Right atrium auricular region (tissue), 2 donors: ENCODE measurements around the gene NHSL1. TPM values are rescaled to one million over a fixed set of nuclear protein-coding genes. Genes with fewer than 3 reads are reported as not detected.

Experiments used
- DNase-seq: peaks from one replicate; pipeline ENCODE4 v3.0.0-alpha.2; 2019; ENCODE audit warnings: low spot score
- H3K27ac ChIP-seq, 2 donors: fragments of 200-600 bp; sonication (generic); 1 replicate in 1 of 2; 2 replicates in 1 of 2; pipeline ENCODE4 v1.5.1; 2016 to 2019
- H3K27me3 ChIP-seq, 2 donors: fragments of 200-600 bp; sonication (generic); one replicate each; pipeline versions ENCODE4 v1.5.1 to v1.6.0; 2017 to 2019
- H3K36me3 ChIP-seq: fragments of 200-600 bp; sonication (generic); one replicate; pipeline ENCODE4 v1.5.1; 2016
- H3K4me1 ChIP-seq, 2 donors: fragments of 200-600 bp; sonication (generic); one replicate each; pipeline versions ENCODE4 v1.5.1 to v1.6.0; 2017 to 2019
- H3K4me3 ChIP-seq, 2 donors: fragments of 200-600 bp; sonication (generic); 1 replicate in 1 of 2; 2 replicates in 1 of 2; pipeline ENCODE4 v1.5.1; 2017 to 2019; ENCODE audit warnings: mild to moderate bottlenecking in 1 of 2, moderate library complexity in 1 of 2
- H3K9me3 ChIP-seq, 2 donors: fragments of 200-600 bp; sonication (generic); one replicate each; pipeline ENCODE4 v1.5.1; 2019
- total RNA-seq, 2 donors: library from RNA; depleted of rRNA; stranded (reverse); fragments of >200 nt; gene quantifications; one replicate each; pipeline ENCODE4 v1.1.0, GENCODE V29; 2016
- TF ChIP-seq, protein P1 (sequence below), 2 donors: fragments of 200-600 bp; sonication (generic); IDR thresholded peaks; one replicate each; pipeline ENCODE4 v1.5.1; 2019; ENCODE audit warnings: antibody characterized with exemption in 2 of 2

NHSL1 gene
- total RNA-seq, 2 donors from 2014 or later = 34.3 to 41.6 TPM

DNA sequence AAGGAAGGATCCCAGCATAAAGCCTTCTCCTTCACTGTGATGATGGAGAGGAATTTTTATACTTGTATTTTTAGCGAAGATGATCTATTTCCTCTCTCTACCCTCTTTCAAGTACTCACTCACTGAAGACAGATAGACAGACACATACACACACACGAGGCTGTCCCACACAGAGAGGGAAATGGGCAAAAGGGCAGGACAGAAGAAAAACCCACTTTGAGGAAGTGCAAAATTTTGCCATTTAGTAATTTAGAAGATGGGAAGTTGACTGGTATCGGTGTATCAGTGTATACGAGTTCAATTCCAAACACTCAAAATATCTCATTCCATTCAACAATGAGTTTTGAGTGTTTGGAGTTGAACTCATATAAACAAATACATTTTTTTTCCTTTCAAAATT, 64.4 kb downstream of the NHSL1 start:
- no peak for DNase-seq
- H3K27me3 ChIP-seq = no peaks in the 10 kb centered on the region
- no peaks in the 10 kb centered on the region for H3K9me3 ChIP-seq
- no peak overlapping the region for H3K27ac ChIP-seq
- no peak overlapping the region for H3K4me3 ChIP-seq
- TF ChIP-seq, protein P1, sequence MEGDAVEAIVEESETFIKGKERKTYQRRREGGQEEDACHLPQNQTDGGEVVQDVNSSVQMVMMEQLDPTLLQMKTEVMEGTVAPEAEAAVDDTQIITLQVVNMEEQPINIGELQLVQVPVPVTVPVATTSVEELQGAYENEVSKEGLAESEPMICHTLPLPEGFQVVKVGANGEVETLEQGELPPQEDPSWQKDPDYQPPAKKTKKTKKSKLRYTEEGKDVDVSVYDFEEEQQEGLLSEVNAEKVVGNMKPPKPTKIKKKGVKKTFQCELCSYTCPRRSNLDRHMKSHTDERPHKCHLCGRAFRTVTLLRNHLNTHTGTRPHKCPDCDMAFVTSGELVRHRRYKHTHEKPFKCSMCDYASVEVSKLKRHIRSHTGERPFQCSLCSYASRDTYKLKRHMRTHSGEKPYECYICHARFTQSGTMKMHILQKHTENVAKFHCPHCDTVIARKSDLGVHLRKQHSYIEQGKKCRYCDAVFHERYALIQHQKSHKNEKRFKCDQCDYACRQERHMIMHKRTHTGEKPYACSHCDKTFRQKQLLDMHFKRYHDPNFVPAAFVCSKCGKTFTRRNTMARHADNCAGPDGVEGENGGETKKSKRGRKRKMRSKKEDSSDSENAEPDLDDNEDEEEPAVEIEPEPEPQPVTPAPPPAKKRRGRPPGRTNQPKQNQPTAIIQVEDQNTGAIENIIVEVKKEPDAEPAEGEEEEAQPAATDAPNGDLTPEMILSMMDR (IDR thresholded peaks at IDR 0.05) = no peak
- peaks cover 0 to 19% of the 10 kb centered on the region in 2 donors for H3K4me1 ChIP-seq
- H3K36me3 ChIP-seq = peaks cover 15% of the 10 kb centered on the region

DNA sequence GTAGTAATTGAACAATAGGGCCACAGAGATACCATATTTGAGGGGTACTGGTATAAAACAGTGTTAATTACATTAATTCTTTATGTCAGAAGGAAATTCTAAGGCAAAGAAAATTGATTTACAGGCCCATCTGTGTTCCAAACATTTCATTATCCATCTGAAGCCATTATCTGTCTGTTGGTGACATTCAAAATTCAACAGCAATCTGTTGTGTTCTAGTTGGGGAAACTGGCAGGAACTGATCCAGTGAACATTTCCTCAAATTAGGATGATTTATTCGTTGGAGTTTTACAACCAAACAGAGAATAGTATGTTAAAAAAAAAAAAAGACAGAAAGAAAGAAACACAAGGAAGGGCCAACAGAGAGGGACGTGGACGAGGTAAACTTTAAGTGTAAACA, 65.2 kb downstream of the NHSL1 start:
- Histone ChIP-seq H3K27ac (no peak overlapping the region), H3K9me3 (no peaks in the 10 kb centered on the region), H3K4me3 (no peak overlapping the region), H3K36me3 (peaks cover 15% of the 10 kb centered on the region), H3K4me1 (peaks cover 0 to 28% of the 10 kb centered on the region in 2 donors), H3K27me3 (no peaks in the 10 kb centered on the region)
- TF ChIP-seq, protein P1 (IDR thresholded peaks at IDR 0.05) = no peak
- no peak for DNase-seq

DNA sequence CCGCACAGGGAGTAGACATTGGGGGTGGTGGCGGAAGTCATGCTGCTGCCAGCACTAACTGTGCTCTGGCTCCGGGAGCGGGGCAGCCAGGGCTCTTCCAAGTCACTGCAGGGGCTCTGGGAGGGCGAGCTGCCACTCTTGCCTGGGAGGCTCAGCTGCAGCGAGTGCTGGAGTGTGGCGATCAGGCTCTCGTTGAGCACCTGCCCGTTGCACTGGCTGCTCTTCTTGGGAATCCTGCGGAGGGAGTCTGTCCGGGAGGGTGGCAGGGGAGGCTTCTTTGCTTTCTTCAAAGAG, 67.3 kb downstream of the NHSL1 start:
- H3K4me3 ChIP-seq = no peak overlapping the region
- no peaks in the 10 kb centered on the region for H3K27me3 ChIP-seq
- no peak overlapping the region for H3K27ac ChIP-seq
- no peak for DNase-seq
- H3K36me3 ChIP-seq = peaks cover 15% of the 10 kb centered on the region
- TF ChIP-seq, protein P1 (IDR thresholded peaks at IDR 0.05) = no peak
- no peaks in the 10 kb centered on the region for H3K9me3 ChIP-seq
- H3K4me1 ChIP-seq = peaks cover 0 to 39% of the 10 kb centered on the region in 2 donors

DNA sequence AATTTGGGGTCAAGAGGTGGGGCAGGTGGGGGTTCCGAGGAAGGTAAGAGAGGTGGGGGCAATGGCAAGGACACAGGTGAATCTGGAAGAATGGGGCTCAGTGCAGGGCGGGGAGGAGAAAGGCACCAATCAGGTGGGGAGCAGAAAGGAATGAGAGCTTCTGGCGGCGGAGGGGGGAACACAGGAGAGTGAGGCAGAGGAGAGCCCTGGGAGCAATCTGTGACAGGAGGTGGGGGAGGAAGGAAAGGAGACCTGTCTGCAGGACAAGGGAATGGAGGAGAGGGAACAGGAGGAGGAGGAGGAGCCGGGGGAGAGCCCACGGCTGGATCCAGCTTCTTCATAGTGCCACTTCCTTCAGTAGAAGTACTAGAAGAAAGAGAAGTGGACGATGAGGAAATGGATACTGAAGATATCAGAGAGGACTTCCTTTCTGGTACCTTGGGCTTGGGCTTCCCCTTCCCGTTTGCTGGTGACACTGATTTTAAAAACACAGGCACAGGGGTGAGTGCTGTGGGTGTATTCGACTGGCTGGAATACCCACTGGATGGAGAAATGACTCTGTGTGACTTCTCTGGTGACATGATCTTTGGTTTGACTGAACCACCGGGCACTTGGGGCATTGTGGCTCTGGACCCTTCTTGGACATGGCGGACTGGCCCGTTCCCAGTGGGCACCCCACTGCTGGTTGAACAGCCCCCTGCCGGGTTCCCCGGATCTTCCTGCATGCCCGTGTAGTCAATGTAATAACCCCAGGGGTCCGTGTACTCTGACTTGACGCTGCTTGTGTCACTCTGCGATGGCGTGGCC, 67.8 kb downstream of the NHSL1 start:
- Histone ChIP-seq H3K4me3 (no peak overlapping the region), H3K27ac (peak overlapping the region; percentile 68 to 74)
- TF ChIP-seq, protein P1 (IDR thresholded peaks at IDR 0.05) = no peak

DNA sequence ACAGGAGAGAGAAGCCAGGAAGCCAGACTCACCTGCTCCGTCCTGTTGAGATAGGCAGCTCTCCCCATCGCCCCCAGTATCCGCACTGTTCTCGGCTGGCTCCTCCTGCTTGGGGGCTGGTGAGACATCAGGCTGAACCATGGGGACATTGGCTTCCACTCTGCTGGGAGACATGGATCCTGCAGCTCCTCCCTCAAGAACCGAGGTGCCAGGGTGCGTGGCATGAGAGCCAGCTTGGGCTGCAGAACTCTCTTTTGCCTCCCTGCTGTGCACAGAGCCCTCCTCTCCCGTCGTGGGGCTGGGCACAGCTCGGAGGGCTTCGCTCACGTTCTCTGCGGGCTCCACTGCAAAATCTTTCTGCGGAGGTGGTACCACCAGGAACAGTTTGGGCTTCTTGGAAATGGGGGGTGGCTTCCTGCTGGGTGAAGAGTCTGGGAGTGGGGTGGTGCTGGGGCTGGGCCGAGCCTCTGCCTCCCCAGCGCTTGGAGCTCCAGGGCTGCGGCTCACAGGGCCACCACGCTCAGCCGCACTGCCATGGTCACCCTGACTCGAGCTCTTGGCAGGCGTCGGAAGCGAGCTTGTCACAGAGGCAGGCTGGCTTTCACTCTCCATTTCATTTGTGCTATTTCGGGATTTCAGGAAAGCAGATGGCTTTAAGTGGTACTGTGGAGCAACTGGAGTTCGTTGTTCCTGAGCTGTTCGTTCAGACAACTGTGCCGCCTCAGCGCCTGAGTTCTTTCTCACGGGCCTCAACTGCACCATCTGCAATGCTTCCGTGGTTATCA, 68.7 kb downstream of the NHSL1 start:
- Histone ChIP-seq H3K4me1 (peaks cover 0 to 39% of the 10 kb centered on the region in 2 donors), H3K9me3 (no peaks in the 10 kb centered on the region), H3K27ac (peak overlapping the region; percentile 68 to 74), H3K27me3 (no peaks in the 10 kb centered on the region), H3K4me3 (no peak overlapping the region), H3K36me3 (peaks cover 15% of the 10 kb centered on the region)
- no peak for DNase-seq
- TF ChIP-seq, protein P1 (IDR thresholded peaks at IDR 0.05) = no peak

More for the DNA sequence above, 67.8 kb downstream of the NHSL1 start:
- peaks cover 0 to 39% of the 10 kb centered on the region in 2 donors for H3K4me1 ChIP-seq
- DNase-seq = no peak
- H3K9me3 ChIP-seq = no peaks in the 10 kb centered on the region
- no peaks in the 10 kb centered on the region for H3K27me3 ChIP-seq
- H3K36me3 ChIP-seq = peaks cover 15% of the 10 kb centered on the region
